SK-N-SH treated with all-trans-retinoic acid at 6 μM for 48 hours (cell line): ENCODE results near the gene NCKAP5.

Source experiments
- ATAC-seq: fragments of 200-7000 bp; cut with Tn5 transposase; 3 replicates; pipeline ENCODE4 v1.9.1; 2020; ENCODE audit warnings: mild to moderate bottlenecking, moderate library complexity
- ARNTL ChIP-seq: fragments of 450-650 bp; formaldehyde crosslinking; IDR thresholded peaks from 2 replicates; pipeline ENCODE4 v1.5.0; 2020; ENCODE audit warnings: low read depth, mild to moderate bottlenecking, moderate library complexity, borderline replicate concordance
- BACH2 ChIP-seq: fragments of 250-450 bp; sonication (Bioruptor Pico); IDR thresholded peaks from 2 replicates; pipeline ENCODE4 v1.9.0; 2021; ENCODE audit warnings: mild to moderate bottlenecking, borderline replicate concordance
- CREB5 ChIP-seq: fragments of 250-450 bp; sonication (Bioruptor Pico); IDR thresholded peaks from 2 replicates; pipeline ENCODE4 v1.5.1; 2020; ENCODE audit warnings: low read depth, mild to moderate bottlenecking, moderate library complexity
- CSDC2 ChIP-seq: fragments of 250-450 bp; sonication (Bioruptor Pico); IDR thresholded peaks from 2 replicates; pipeline ENCODE4 v1.5.0; 2020; ENCODE audit warnings: mild to moderate bottlenecking, moderate library complexity
- ESRRG ChIP-seq: fragments of 250-450 bp; sonication (Bioruptor Pico); IDR thresholded peaks from 2 replicates; pipeline ENCODE4 v1.6.1; 2021; ENCODE audit warnings: mild to moderate bottlenecking
- GLIS3 ChIP-seq: fragments of 250-450 bp; sonication (Bioruptor Pico); IDR thresholded peaks from 2 replicates; pipeline ENCODE4 v1.5.0; 2020; ENCODE audit warnings: mild to moderate bottlenecking, moderate library complexity
- ISL1 ChIP-seq: fragments of 250-450 bp; sonication (Bioruptor Pico); IDR thresholded peaks from 2 replicates; pipeline ENCODE4 v2.1.2; 2022; ENCODE audit warnings: mild to moderate bottlenecking, moderate library complexity
- OSR1 ChIP-seq: fragments of 250-450 bp; sonication (Bioruptor Pico); IDR thresholded peaks from 2 replicates; pipeline ENCODE4 v1.8.0; 2022; ENCODE audit warnings: moderate library complexity, mild to moderate bottlenecking, inconsistent platforms
- PATZ1 ChIP-seq: fragments of 250-450 bp; sonication (Bioruptor Pico); IDR thresholded peaks from 2 replicates; pipeline ENCODE4 v1.8.0; 2020; ENCODE audit warnings: mild to moderate bottlenecking, moderate library complexity, borderline replicate concordance
- POU6F1 ChIP-seq: fragments of 250-450 bp; sonication (Bioruptor Pico); IDR thresholded peaks from 2 replicates; pipeline ENCODE4 v1.8.0; 2021; ENCODE audit warnings: low read depth, mild to moderate bottlenecking, moderate library complexity, borderline replicate concordance
- PPARA ChIP-seq: fragments of 250-450 bp; sonication (Bioruptor Pico); IDR thresholded peaks from 2 replicates; pipeline ENCODE4 v1.5.0; 2020; ENCODE audit warnings: mild to moderate bottlenecking, borderline replicate concordance
- RARB ChIP-seq: fragments of 250-450 bp; sonication (Bioruptor Pico); IDR thresholded peaks from 2 replicates; pipeline ENCODE4 v1.8.0; 2021; ENCODE audit warnings: mild to moderate bottlenecking, moderate library complexity
- SNAI2 ChIP-seq: fragments of 250-450 bp; sonication (Bioruptor Pico); IDR thresholded peaks from 2 replicates; pipeline ENCODE4 v1.5.0; 2020; ENCODE audit warnings: mild to moderate bottlenecking, moderate library complexity
- TCF4 ChIP-seq: fragments of 250-450 bp; sonication (Bioruptor Pico); IDR thresholded peaks from 2 replicates; pipeline ENCODE4 v1.8.0; 2021; ENCODE audit warnings: mild to moderate bottlenecking, moderate library complexity, borderline replicate concordance
- TOX ChIP-seq: fragments of 250-450 bp; sonication (Bioruptor Pico); IDR thresholded peaks from 2 replicates; pipeline ENCODE4 v1.8.0; 2021; ENCODE audit warnings: mild to moderate bottlenecking, moderate library complexity, borderline replicate concordance
- TSHZ2 ChIP-seq: fragments of 250-450 bp; sonication (Bioruptor Pico); IDR thresholded peaks from 2 replicates; pipeline ENCODE4 v1.5.0; 2020; ENCODE audit warnings: mild to moderate bottlenecking, moderate library complexity
- ZC3H10 ChIP-seq: fragments of 250-450 bp; sonication (Bioruptor Pico); IDR thresholded peaks from 2 replicates; pipeline ENCODE4 v1.5.1; 2021; ENCODE audit warnings: mild to moderate bottlenecking, moderate library complexity
- ZFP3 ChIP-seq: fragments of 250-450 bp; sonication (Bioruptor Pico); IDR thresholded peaks from 2 replicates; pipeline ENCODE4 v1.5.0; 2020; ENCODE audit warnings: mild to moderate bottlenecking, moderate library complexity
- ZFP30 ChIP-seq: fragments of 450-650 bp; formaldehyde crosslinking; IDR thresholded peaks from 2 replicates; pipeline ENCODE4 v1.5.0; 2022; ENCODE audit warnings: mild to moderate bottlenecking, moderate library complexity
- ZNF565 ChIP-seq: fragments of 450-650 bp; formaldehyde crosslinking; conservative IDR thresholded peaks from 2 replicates; pipeline ENCODE4 v1.5.0; 2020; ENCODE audit warnings: low read depth, mild to moderate bottlenecking, moderate library complexity
- ZNF70 ChIP-seq: fragments of 450-650 bp; formaldehyde crosslinking; IDR thresholded peaks from 2 replicates; pipeline ENCODE4 v1.5.0; 2020; ENCODE audit warnings: mild to moderate bottlenecking, moderate library complexity
- ZNF8 ChIP-seq: fragments of 450-650 bp; formaldehyde crosslinking; IDR thresholded peaks from 2 replicates; pipeline ENCODE4 v1.5.0; 2020; ENCODE audit warnings: mild to moderate bottlenecking, moderate library complexity

NCKAP5 gene

GRCh38 chr2:133364636-133365035 lies 203.6 kb downstream of the NCKAP5 start:
- TF ChIP-seq TCF4 (CRISPR knock-in tag): no peak
- no peak for TF ChIP-seq ZC3H10 (CRISPR knock-in tag)
- no peak for TF ChIP-seq ZNF70
- TF ChIP-seq TOX: no peak
- TF ChIP-seq ZFP3 (CRISPR knock-in tag): no peak
- TF ChIP-seq TSHZ2 (CRISPR knock-in tag): no peak
- no peak for TF ChIP-seq ESRRG (CRISPR knock-in tag)
- no peak for TF ChIP-seq RARB
- ATAC-seq: no peak

GRCh38 chr2:133363884-133364283 lies 204.4 kb downstream of the NCKAP5 start:
- ATAC-seq: no peak
- no peak for TF ChIP-seq TSHZ2 (CRISPR knock-in tag)
- no peak for TF ChIP-seq ZNF8 (CRISPR knock-in tag)
- no peak for TF ChIP-seq ZNF70
- no peak for TF ChIP-seq TCF4 (CRISPR knock-in tag)
- TF ChIP-seq POU6F1 (CRISPR knock-in tag): no peak
- no peak for TF ChIP-seq ZFP30
- no peak for TF ChIP-seq ESRRG (CRISPR knock-in tag)
- no peak for TF ChIP-seq CSDC2 (CRISPR knock-in tag)
- no peak for TF ChIP-seq BACH2 (CRISPR knock-in tag)
- no peak for TF ChIP-seq PATZ1 (CRISPR knock-in tag)
- no peak for TF ChIP-seq ZC3H10 (CRISPR knock-in tag)
- no peak for TF ChIP-seq RARB
- TF ChIP-seq SNAI2 (CRISPR knock-in tag): no peak
- TF ChIP-seq GLIS3 (CRISPR knock-in tag): no peak
- TF ChIP-seq PPARA (CRISPR knock-in tag): no peak
- no peak for TF ChIP-seq TOX
- TF ChIP-seq, all 23 proteins: peak for 0

GRCh38 chr2:133362061-133362476 lies 206.2 kb downstream of the NCKAP5 start:
- TF ChIP-seq POU6F1 (CRISPR knock-in tag) (no peak), ARNTL (CRISPR knock-in tag) (no peak), GLIS3 (CRISPR knock-in tag) (0 out of 2 replicates have a peak, but pooled peaks have one; percentile 24), ISL1 (CRISPR knock-in tag) (peak; percentile 80), SNAI2 (CRISPR knock-in tag) (no peak), ZFP30 (no peak), TSHZ2 (CRISPR knock-in tag) (no peak), ZNF70 (no peak), CREB5 (CRISPR knock-in tag) (peak; percentile 79), OSR1 (CRISPR knock-in tag) (no peak), ESRRG (CRISPR knock-in tag) (peak; percentile 69; the same call in 1 of the 2 replicates), ZFP3 (CRISPR knock-in tag) (no peak), ZNF565 (CRISPR knock-in tag) (no peak), BACH2 (CRISPR knock-in tag) (no peak), ZNF8 (CRISPR knock-in tag) (no peak), RARB (no peak), TOX (no peak)
- no peak for ATAC-seq
